Measurements from ENCODE around the gene KHSRP.
"Not testable (repeated sequence)": the region's sequence is repeated elsewhere in the genome, so short reads cannot be mapped to it uniquely, and the experiment has no call there.

Gene KHSRP

GRCh38 chr19:6451583-6452222 is 27.1 kb upstream of the KHSRP start:
- no peak overlapping the region for H3K4me3 ChIP-seq (ENCODE audit: low read depth, low read length)

- no peak overlapping the region for H3K4me3 ChIP-seq (ENCODE audit: low read depth, low read length)
These were observed 25.6 kb upstream of the KHSRP start for GRCh38 chr19:6450166-6450565.

DNA sequence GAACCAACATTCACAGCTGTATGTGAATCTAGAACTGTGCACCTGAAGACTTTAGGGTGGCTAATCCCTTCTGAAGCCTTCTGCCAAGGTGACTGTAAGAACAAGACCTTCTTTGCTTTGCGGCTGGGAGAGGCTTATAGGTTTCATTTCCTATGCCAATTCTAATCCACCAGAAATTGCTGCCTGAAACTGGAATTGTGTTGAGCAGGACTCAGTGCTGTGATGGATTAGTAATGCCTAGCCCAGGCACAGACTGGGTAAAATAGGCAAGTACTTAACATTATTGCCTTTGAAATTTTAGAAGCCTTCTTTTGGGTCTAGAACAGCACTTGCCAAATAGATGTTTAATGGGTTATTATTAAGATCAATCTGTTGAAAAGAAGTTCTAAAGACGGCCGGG is 23.4 kb upstream of the KHSRP start:
- no peak overlapping the region for H3K4me3 ChIP-seq (ENCODE audit: low read depth, low read length)

GRCh38 chr19:6446452-6446851 is 21.8 kb upstream of the KHSRP start:
- H3K4me3 ChIP-seq (ENCODE audit: low read depth, low read length): no peak overlapping the region

DNA sequence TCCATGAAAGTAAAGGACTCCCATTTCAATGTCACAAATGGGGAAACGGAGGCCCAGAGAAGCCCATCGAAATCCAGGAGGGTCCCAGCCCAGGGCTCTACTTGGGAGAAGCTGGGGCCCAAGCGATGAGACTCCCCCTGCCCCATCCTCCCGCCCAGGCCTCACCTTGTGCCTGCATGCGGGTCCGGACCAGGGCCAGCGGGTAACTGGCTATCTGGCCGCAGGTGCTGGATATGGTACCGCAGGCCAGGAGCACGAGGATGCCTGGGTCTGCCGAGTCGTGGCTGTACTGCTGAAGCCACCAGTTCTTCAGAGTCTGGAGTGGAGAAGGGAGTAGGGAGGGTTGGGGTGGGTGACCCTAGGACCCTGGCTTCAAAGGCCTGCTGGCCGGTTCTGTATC is 19.4 kb upstream of the KHSRP start:
- H3K4me3 ChIP-seq (ENCODE audit: low read depth, low read length): no peak overlapping the region

DNA sequence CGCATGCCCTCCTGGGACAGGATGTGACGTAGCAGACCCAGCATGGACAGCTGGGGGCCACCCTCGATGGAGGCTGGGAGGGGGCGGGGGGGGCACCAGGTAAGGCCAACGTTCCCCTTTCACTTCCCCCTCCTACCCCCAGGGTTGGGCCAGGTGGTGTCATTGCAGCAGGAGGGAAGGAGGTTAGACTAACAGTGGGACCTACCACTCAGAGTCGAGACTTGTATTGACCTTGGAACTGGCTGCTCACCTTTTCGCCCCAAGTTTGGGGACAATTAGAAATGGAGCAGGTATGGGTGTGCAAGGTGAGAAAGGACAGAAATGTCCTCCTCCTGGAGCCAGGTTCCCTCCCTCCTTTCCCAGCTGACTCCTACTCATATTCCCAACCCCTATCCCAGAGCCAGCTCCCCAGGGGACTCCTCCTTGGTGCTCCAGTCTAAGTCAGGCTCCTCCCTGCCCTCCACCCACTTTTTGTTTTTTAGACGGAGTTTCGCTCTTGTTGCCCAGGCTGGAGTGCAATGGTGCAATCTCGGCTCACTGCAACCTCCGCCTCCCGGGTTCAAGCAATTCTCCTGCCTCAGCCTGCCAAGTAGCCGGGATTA is 17.6 kb upstream of the KHSRP start:
- no peak overlapping the region for H3K4me3 ChIP-seq (ENCODE audit: low read depth, low read length)

DNA sequence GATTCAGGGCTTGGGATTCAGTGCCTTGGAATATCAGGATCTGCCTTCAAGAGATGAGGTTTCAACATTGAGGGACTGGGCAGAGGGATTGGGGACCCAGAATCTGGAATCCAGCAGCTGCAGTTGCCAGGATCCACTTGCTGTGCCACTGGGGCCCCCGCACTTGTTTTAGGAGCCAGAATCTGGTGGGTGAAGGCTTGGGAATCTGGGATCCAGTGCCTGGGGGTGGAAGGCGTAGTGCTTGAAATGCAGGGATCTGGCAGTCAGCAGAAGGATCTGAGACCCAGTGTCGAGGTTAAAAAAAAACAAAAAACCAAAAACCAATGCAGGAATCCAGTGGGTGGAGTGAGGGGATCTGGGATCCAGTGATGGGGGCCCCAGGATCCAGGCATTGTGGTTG is 16.3 kb upstream of the KHSRP start:
- H3K4me3 ChIP-seq (ENCODE audit: low read depth, low read length): no peak overlapping the region

DNA sequence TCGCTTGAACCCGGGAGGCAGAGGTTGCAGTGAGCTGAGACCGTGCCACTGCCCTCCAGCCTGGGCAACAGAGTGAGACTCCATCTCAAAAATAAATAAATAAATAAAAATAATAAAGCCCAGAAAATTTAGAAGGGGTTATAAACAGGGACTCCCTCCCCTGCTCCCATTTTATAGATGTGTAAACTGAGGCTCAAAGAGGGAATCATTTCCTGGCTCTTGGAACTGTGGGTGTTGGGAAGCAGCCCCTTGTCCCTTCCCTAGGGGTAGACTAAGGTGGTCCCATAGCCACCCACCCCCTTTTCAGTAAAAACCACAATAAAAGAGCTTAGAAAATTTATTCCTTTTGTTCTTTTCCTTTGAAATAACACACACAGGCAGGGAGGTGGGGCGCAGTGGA is 15.1 kb upstream of the KHSRP start:
- H3K4me3 ChIP-seq (ENCODE audit: low read depth, low read length): no peak overlapping the region

DNA sequence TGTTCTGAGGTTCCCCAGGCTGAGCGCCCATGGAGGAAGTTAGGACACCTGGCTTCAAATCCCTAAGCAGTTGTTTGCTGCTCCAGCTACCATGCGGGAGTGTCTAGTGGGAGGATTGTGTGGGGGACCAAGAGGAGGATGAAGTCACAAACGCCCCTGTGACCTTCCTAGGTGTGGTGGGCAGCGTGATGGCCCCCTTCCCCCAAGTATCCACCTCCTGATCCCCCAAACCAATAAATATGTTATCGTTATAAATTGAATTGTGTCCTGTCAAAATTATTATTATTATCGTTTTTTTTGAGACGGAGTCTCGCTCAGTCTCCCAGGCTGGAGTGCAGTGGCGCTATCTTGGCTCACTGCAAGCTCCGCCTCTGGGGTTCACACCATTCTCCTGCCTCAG is 9.1 kb upstream of the KHSRP start, which contains the start of gene SLC25A41:
SLC25A41 (minus strand) TSS at position 101 of the 400 bp plus-strand sequence; CDS start at position 31, 70 bp downstream.
- H3K4me3 ChIP-seq (ENCODE audit: low read depth, low read length): no peak within 1 kb of the TSS

GRCh38 chr19:6433165-6433564 is 8.6 kb upstream of the KHSRP start:
- no peak overlapping the region for H3K4me3 ChIP-seq (ENCODE audit: low read depth, low read length)

DNA sequence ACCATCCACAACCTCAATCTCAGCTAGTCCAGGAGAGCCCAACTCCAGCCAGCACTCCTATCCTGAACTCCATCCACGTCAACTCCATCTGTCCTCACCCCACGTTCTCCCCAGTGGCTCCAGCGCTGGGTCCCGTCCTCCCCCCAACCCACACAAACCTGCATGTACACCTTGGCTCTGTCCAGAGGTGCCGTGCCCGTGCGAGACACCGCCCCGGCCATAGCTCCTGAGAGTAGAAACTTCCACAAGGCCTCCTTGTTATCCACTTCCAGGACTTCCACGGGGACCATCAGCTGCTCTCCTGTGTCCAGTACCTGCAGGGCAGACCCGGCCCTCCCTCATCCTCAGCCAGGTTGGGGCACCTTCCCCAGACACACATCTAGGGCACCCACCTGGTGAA is 7.3 kb upstream of the KHSRP start:
- H3K4me3 ChIP-seq (ENCODE audit: low read depth, low read length): no peak overlapping the region

DNA sequence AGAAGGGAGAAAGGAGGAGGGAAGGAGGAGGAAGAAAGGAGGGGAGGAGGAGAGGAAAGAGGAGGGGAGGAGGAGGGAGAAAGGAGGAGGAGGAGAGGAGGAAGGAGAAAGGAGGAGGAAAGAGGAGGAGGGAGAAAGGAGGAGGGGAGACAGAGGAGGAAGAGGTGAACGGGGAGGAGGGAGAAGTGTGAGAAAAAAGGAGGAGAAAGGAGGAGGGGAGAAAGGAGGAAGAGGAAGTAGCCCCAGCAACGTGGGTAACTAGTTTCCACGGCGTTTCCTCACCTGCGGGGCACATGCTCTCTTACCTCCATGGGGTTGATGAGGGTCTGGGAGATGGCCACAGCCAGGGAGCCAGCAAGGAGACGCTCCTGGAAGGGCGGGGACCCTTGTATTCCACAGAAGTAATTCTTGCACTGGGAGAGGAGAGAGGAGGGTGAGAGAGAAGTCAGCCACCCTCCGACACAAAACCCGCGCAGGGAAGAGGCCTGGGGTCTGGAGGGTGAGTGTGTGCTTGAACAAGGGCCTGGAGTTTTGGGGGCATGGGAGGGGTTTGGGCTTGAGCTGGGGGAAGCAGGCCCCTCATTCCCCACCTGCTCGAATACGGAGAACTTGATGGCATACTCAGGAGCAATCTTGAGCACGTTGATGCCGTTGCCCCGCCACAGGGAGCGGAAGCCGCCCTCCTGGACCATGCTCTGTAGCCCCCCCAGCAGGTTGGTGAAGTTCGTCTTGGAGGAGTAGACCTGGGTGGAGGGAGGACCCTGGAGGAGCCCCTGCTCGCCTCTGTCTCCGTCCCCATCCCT is 5.0 kb upstream of the KHSRP start:
- no peak overlapping the region for H3K4me3 ChIP-seq (ENCODE audit: low read depth, low read length)

DNA sequence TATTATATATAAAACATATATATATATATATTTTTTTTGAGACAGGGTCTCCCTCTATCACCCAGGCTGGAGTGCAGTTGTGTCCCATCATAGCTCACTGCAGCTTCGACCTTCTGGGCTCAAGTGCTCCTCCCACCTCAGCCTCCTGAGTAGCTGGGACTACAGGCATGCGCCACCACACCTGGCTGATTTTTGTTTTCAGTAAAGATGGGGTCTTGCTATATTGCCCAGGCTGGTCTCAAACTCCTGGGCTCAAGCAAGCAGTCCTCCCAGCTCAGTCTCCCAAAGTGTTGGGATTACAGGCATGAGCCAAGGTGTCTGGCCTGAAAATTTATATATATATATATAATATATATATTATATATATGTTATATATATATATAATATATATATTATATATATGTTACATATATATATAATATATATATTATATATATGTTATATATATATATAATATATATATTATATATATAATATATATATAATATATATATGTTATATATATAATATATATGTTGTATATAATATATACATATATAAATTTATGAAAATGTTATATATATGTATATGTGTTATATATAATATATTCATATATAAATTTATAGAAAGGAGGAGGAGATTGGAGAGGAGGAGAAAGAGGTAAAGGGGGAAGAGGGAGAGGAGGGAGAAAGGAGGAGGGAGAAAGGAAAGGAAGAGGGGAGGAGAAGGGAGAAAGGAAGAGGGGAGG is 4.2 kb upstream of the KHSRP start:
- not testable (repeated sequence) for H3K4me3 ChIP-seq (ENCODE audit: low read depth, low read length)

- H3K4me3 ChIP-seq (ENCODE audit: low read depth, low read length): no peak overlapping the region
These were observed 2.5 kb upstream of the KHSRP start for GRCh38 chr19:6427131-6427530.

GRCh38 chr19:6425732-6426620 is 1.4 kb upstream of the KHSRP start:
- no peak overlapping the region for H3K4me3 ChIP-seq (ENCODE audit: low read depth, low read length)

GRCh38 chr19:6424939-6425731 is 524 bp upstream of the KHSRP start:
- H3K4me3 ChIP-seq (ENCODE audit: low read depth, low read length): no peak overlapping the region

DNA sequence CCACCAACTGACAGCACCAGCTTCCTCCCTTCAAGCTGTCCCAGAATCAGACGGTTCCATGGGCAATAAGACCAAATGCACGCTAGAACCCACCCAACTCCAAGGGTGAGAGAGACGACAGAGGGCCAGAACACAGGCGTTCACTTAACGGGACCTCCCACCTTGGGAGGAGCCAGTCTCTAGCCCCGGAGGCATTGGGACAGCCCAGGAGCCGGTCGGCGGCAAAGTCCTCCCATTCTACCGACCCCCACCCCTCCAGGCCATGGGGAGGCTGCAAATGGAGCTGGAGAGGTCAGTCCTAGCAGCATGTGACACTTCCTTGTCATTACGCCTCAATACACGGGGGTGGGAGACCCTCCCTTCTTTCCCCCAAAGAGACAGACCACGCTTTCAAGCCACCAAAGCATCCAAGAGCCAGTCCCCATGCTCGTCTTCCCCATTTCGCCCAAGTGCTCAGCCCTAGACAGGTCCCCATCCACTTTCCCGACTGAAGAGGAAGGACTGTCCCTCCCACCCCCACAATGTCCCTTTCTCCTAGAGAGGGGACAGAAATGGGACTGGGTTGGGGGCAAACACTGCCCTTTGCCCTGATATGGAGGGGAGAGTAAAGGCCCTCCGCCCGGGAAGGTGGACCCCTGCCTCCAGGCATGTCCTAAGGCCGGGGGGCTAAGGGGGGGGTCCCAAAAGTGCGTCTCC is 964 bp downstream of the KHSRP start:
- peak overlapping the region; percentile 97 for H3K4me3 ChIP-seq (ENCODE audit: low read depth, low read length)

GRCh38 chr19:6421075-6422014 is 3.3 kb downstream of the KHSRP start:
- no peak overlapping the region for H3K4me3 ChIP-seq (ENCODE audit: low read depth, low read length)

Measured in iPS-11a (cell line).